GM12875 (cell line): Measurements from ENCODE around the gene CH25H.
"Not testable (repeated sequence)": the region's sequence is repeated elsewhere in the genome, so short reads cannot be mapped to it uniquely, and the experiment has no call there.

Source experiments
- H3K4me3 ChIP-seq: one replicate; pipeline ENCODE4 v1.5.1; 2011; ENCODE audit warnings: low read depth, low read length, control low read depth
- TF ChIP-seq, protein P1 (sequence below): IDR thresholded peaks from 2 replicates; pipeline ENCODE4 v1.5.1; 2011; ENCODE audit warnings: low read depth, mild to moderate bottlenecking, control low read depth, inconsistent platforms, low read length, moderate library complexity, borderline replicate concordance; ENCODE audit not compliant: insufficient read depth

CH25H gene, protein sequence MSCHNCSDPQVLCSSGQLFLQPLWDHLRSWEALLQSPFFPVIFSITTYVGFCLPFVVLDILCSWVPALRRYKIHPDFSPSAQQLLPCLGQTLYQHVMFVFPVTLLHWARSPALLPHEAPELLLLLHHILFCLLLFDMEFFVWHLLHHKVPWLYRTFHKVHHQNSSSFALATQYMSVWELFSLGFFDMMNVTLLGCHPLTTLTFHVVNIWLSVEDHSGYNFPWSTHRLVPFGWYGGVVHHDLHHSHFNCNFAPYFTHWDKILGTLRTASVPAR

GRCh38 chr10:89207181-89207800 is at the start of gene CH25H:
Gene CH25H, minus strand, starts transcription at chr10:89207317. Its CDS starts 25 bp downstream, at chr10:89207292.
- TF ChIP-seq, protein P1, sequence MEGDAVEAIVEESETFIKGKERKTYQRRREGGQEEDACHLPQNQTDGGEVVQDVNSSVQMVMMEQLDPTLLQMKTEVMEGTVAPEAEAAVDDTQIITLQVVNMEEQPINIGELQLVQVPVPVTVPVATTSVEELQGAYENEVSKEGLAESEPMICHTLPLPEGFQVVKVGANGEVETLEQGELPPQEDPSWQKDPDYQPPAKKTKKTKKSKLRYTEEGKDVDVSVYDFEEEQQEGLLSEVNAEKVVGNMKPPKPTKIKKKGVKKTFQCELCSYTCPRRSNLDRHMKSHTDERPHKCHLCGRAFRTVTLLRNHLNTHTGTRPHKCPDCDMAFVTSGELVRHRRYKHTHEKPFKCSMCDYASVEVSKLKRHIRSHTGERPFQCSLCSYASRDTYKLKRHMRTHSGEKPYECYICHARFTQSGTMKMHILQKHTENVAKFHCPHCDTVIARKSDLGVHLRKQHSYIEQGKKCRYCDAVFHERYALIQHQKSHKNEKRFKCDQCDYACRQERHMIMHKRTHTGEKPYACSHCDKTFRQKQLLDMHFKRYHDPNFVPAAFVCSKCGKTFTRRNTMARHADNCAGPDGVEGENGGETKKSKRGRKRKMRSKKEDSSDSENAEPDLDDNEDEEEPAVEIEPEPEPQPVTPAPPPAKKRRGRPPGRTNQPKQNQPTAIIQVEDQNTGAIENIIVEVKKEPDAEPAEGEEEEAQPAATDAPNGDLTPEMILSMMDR, result no peak
- peak within 1 kb of the TSS; percentile 34 for H3K4me3 ChIP-seq

DNA sequence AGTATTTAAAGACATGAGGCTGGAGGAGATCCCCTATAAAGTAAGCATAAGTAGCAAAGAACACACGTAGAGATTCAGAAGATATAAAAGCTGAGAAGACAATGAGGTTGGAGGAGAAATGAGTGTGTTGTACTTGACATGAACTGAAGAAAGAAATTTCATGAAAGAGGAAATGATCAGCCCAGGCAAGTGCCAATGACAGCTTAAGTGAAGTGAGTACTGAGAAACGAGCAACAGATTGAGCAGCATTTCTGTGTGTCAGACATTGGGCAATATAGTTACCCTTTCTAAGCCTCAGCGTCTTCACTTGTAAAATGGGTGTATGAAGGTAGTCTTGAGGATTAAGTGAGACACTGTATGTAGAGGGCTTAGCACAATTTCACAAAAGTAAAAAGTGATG is 49.2 kb upstream of the CH25H start:
- TF ChIP-seq, protein P1, result no peak
- no peak overlapping the region for H3K4me3 ChIP-seq

GRCh38 chr10:89255793-89256192 is 48.7 kb upstream of the CH25H start:
- no peak overlapping the region for H3K4me3 ChIP-seq
- TF ChIP-seq, protein P1, result no peak

DNA sequence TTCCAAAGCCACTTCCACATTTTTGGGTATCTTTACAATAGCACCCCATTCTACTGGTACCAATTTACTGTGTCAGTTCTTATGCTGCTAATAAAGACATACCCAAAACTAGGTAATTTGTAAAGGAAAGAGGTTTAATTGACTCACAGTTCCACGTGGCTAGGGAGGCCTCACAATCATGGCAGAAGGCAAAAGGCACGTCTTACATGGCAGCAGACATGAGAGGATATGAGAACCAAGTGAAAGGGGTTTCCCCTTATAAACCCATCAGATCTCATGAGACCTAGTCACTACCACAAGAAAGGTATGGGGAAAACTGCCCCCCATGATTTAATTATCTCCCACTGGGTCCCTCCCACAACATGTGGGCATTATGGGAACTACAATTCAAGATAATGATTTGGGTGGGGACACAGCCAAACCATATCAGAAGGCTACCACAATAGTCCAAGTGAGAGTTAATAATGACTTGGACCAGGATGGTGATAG is 48.0 kb upstream of the CH25H start:
- not testable (repeated sequence) for H3K4me3 ChIP-seq

DNA sequence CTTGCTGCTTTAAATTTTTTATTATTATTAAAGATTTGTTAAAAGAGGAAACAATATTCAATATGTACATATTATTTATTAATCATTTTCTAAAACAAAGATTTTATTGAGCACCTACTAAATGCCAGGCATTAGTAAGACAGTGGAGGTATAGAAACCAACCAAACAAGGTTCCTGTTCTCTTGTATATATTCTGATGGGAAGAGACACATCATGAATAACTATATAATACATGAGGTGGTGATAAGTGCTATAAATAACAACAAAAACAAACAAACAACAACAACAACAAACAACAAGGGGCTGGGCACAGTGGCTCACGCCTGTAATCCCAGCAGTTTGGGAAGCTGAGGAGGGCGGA is 45.1 kb upstream of the CH25H start:
- H3K4me3 ChIP-seq, result no peak overlapping the region
- TF ChIP-seq, protein P1, result no peak

GRCh38 chr10:89251409-89252224 is 44.5 kb upstream of the CH25H start, which contains the start of gene LIPA:
Gene LIPA, minus strand, starts transcription at chr10:89251775. Its CDS starts 4,127 bp downstream, at chr10:89247648.
- peak within 1 kb of the TSS; percentile 87 for H3K4me3 ChIP-seq
- TF ChIP-seq, protein P1, result no peak

GRCh38 chr10:89250865-89251408 is 43.8 kb upstream of the CH25H start:
- TF ChIP-seq, protein P1, result no peak
- H3K4me3 ChIP-seq, result peak overlapping the region; percentile 87
